GM21723 (cell line): ENCODE results near the gene GRK4.
"Not testable (repeated sequence)": the region's sequence is repeated elsewhere in the genome, so short reads cannot be mapped to it uniquely, and the experiment has no call there.

Experiments used
- ATAC-seq: cut with Tn5 transposase; IDR thresholded peaks from one replicate; pipeline ENCODE4 v1.9.1; 2021; ENCODE audit warnings: mild to moderate bottlenecking, moderate library complexity; ENCODE audit not compliant: unreplicated experiment

The GRK4 gene

GRCh38 chr4:2941138-2942036, 22.0 kb upstream of the GRK4 start:
- no peak for ATAC-seq

GRCh38 chr4:2942037-2942531, 21.3 kb upstream of the GRK4 start:
- no peak for ATAC-seq

- ATAC-seq, result no peak
These were observed 20.6 kb upstream of the GRK4 start for GRCh38 chr4:2942532-2943363.

GRCh38 chr4:2943364-2944090, 19.8 kb upstream of the GRK4 start:
- no peak for ATAC-seq

- no peak for ATAC-seq
These were observed 19.3 kb upstream of the GRK4 start for GRCh38 chr4:2944091-2944482.

- ATAC-seq, result no peak
These were observed 18.5 kb upstream of the GRK4 start for GRCh38 chr4:2944586-2945526.

GRCh38 chr4:2945619-2946604, 17.5 kb upstream of the GRK4 start:
- not testable (repeated sequence) for ATAC-seq

- no peak for ATAC-seq
These were observed 16.4 kb upstream of the GRK4 start for GRCh38 chr4:2946812-2947600.

GRCh38 chr4:2947926-2948325, 15.4 kb upstream of the GRK4 start:
- no peak for ATAC-seq

- ATAC-seq, result no peak
These were observed 14.2 kb upstream of the GRK4 start for GRCh38 chr4:2948895-2949781.

GRCh38 chr4:2949782-2950125, 13.6 kb upstream of the GRK4 start:
- no peak for ATAC-seq

GRCh38 chr4:2950221-2950989, 13.0 kb upstream of the GRK4 start:
- no peak for ATAC-seq

GRCh38 chr4:2953496-2953895, 9.9 kb upstream of the GRK4 start:
- ATAC-seq, result no peak

GRCh38 chr4:2954358-2955185, 8.8 kb upstream of the GRK4 start:
- ATAC-seq, result peak; percentile 47
